Astrocyte (in vitro differentiated cells and primary cell): ENCODE data around the gene HOXD1. TPM values are rescaled to one million over a fixed set of nuclear protein-coding genes. Genes with fewer than 3 reads are reported as not detected.

Source experiments
- DNase-seq: peaks from one replicate; pipeline ENCODE4 v3.0.0-alpha.2; 2010; ENCODE audit warnings: low read depth
- FAIRE-seq: peaks from 2 replicates; lab custom pipeline; 2011; peaks lifted over from hg19 to GRCh38; lab: Jason Lieb, UNC
- H2AFZ ChIP-seq: 2 replicates; pipeline ENCODE4 v1.6.0; 2012; ENCODE audit warnings: low read depth, low read length, inconsistent platforms
- H3K27ac ChIP-seq: 2 replicates; pipeline ENCODE4 v1.5.1; 2011; ENCODE audit warnings: low read depth, low read length, inconsistent platforms
- H3K27me3 ChIP-seq: 2 replicates; pipeline ENCODE4 v1.6.0; 2011; ENCODE audit warnings: low read length, inconsistent platforms; ENCODE audit not compliant: insufficient read depth
- H3K36me3 ChIP-seq: 2 replicates; pipeline ENCODE4 v1.5.1; 2011; ENCODE audit warnings: low read length, inconsistent platforms; ENCODE audit not compliant: insufficient read depth
- H3K4me1 ChIP-seq: 2 replicates; pipeline ENCODE4 v1.5.1; 2011; ENCODE audit warnings: low read length, inconsistent platforms; ENCODE audit not compliant: insufficient read depth
- H3K4me2 ChIP-seq: 2 replicates; pipeline ENCODE4 v1.6.0; 2012; ENCODE audit warnings: low read length, inconsistent platforms
- H3K4me3 ChIP-seq: 2 replicates; pipeline ENCODE4 v1.5.1; 2011; ENCODE audit warnings: low read depth, mild to moderate bottlenecking, low read length, inconsistent platforms; ENCODE audit not compliant: insufficient read depth
- H3K79me2 ChIP-seq: 2 replicates; pipeline ENCODE4 v1.6.0; 2012; ENCODE audit warnings: mild to moderate bottlenecking, low read length, inconsistent platforms; ENCODE audit not compliant: insufficient read depth
- H3K9ac ChIP-seq: 2 replicates; pipeline ENCODE4 v1.6.0; 2012; ENCODE audit warnings: mild to moderate bottlenecking, low read length, inconsistent platforms
- H3K9me3 ChIP-seq: 2 replicates; pipeline ENCODE4 v1.5.1; 2012; ENCODE audit warnings: low read depth, mild to moderate bottlenecking, low read length, inconsistent platforms; ENCODE audit not compliant: insufficient read depth
- H4K20me1 ChIP-seq: 2 replicates; pipeline ENCODE4 v1.6.0; 2012; ENCODE audit warnings: low read length, inconsistent platforms; ENCODE audit not compliant: insufficient read depth
- H3K27ac Mint-ChIP-seq: one replicate; pipeline ENCODE4 v1.8.0; 2021; ENCODE audit warnings: mild to moderate bottlenecking, mixed read lengths; ENCODE audit not compliant: unreplicated experiment
- H3K27me3 Mint-ChIP-seq: one replicate; pipeline ENCODE4 v1.8.0; 2021; ENCODE audit warnings: low read depth, mixed read lengths; ENCODE audit not compliant: unreplicated experiment
- H3K36me3 Mint-ChIP-seq: one replicate; pipeline ENCODE4 v1.8.0; 2021; ENCODE audit warnings: low read depth, mixed read lengths; ENCODE audit not compliant: unreplicated experiment
- H3K4me1 Mint-ChIP-seq: one replicate; pipeline ENCODE4 v1.8.0; 2021; ENCODE audit warnings: low read depth, mixed read lengths; ENCODE audit not compliant: unreplicated experiment
- H3K4me3 Mint-ChIP-seq: one replicate; pipeline ENCODE4 v1.8.0; 2021; ENCODE audit warnings: mild to moderate bottlenecking, moderate library complexity, mixed read lengths; ENCODE audit not compliant: unreplicated experiment
- H3K9me3 Mint-ChIP-seq: one replicate; pipeline ENCODE4 v1.8.0; 2021; ENCODE audit warnings: mild to moderate bottlenecking, mixed read lengths; ENCODE audit not compliant: unreplicated experiment
- EZH2 ChIP-seq: IDR thresholded peaks from 2 replicates; pipeline ENCODE4 v1.6.1; 2012; ENCODE audit warnings: mild to moderate bottlenecking, low read length, inconsistent platforms; ENCODE audit not compliant: insufficient read depth
- total RNA-seq: library from RNA; stranded (reverse); gene quantifications from 2 replicates; pipeline ENCODE4 v1.2.1, GENCODE V29; 2021
- TF ChIP-seq, protein P1 (sequence below): IDR thresholded peaks from 2 replicates; pipeline ENCODE4 v1.5.1; 2011; ENCODE audit warnings: low read depth, mild to moderate bottlenecking, inconsistent platforms, low read length, moderate library complexity; ENCODE audit not compliant: insufficient read depth

HOXD1 gene
- total RNA-seq, 1 donor from 2014 or later = not detected

- DNase-seq = no peak
- Histone ChIP-seq H3K27ac (no peak overlapping the region), H3K79me2 (no peaks in the 10 kb centered on the region), H3K4me2 (no peak overlapping the region), H3K4me1 (peaks cover 12% of the 10 kb centered on the region), H3K9ac (no peak overlapping the region), H4K20me1 (no peaks in the 10 kb centered on the region), H3K9me3 (no peaks in the 10 kb centered on the region), H2AFZ (no peak overlapping the region), H3K36me3 (no peaks in the 10 kb centered on the region), H3K4me3 (no peak overlapping the region), H3K27me3 (peaks cover 47% of the 10 kb centered on the region)
- no peak for FAIRE-seq
- TF ChIP-seq, protein P1, sequence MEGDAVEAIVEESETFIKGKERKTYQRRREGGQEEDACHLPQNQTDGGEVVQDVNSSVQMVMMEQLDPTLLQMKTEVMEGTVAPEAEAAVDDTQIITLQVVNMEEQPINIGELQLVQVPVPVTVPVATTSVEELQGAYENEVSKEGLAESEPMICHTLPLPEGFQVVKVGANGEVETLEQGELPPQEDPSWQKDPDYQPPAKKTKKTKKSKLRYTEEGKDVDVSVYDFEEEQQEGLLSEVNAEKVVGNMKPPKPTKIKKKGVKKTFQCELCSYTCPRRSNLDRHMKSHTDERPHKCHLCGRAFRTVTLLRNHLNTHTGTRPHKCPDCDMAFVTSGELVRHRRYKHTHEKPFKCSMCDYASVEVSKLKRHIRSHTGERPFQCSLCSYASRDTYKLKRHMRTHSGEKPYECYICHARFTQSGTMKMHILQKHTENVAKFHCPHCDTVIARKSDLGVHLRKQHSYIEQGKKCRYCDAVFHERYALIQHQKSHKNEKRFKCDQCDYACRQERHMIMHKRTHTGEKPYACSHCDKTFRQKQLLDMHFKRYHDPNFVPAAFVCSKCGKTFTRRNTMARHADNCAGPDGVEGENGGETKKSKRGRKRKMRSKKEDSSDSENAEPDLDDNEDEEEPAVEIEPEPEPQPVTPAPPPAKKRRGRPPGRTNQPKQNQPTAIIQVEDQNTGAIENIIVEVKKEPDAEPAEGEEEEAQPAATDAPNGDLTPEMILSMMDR = no peak
- TF ChIP-seq EZH2 = no peak
- H3K36me3 Mint-ChIP-seq = no peaks in the 10 kb centered on the region
- H3K27me3 Mint-ChIP-seq = peaks cover 85% of the 10 kb centered on the region
- H3K9me3 Mint-ChIP-seq = peaks cover 12% of the 10 kb centered on the region
- H3K27ac Mint-ChIP-seq = no peak overlapping the region
- H3K4me3 Mint-ChIP-seq = no peak overlapping the region
- H3K4me1 Mint-ChIP-seq = no peaks in the 10 kb centered on the region
Measured at GRCh38 chr2:176184749-176185148, 3.7 kb upstream of the HOXD1 start.

GRCh38 chr2:176186024-176186423 is 2.4 kb upstream of the HOXD1 start:
- H2AFZ ChIP-seq = no peak overlapping the region
- H3K4me3 ChIP-seq = no peak overlapping the region
- H3K9ac ChIP-seq = no peak overlapping the region
- H3K4me1 Mint-ChIP-seq = no peaks in the 10 kb centered on the region
- no peaks in the 10 kb centered on the region for H3K79me2 ChIP-seq
- FAIRE-seq (no peak), DNase-seq (no peak)
- H3K4me1 ChIP-seq = peaks cover 12% of the 10 kb centered on the region
- H3K36me3 ChIP-seq = no peaks in the 10 kb centered on the region
- H3K4me2 ChIP-seq = no peak overlapping the region
- H3K9me3 ChIP-seq = no peaks in the 10 kb centered on the region
- H3K27me3 ChIP-seq = peaks cover 46% of the 10 kb centered on the region
- H3K27ac Mint-ChIP-seq = no peak overlapping the region
- peaks cover 9% of the 10 kb centered on the region for H3K9me3 Mint-ChIP-seq
- H3K27ac ChIP-seq = no peak overlapping the region
- peaks cover 84% of the 10 kb centered on the region for H3K27me3 Mint-ChIP-seq
- H3K36me3 Mint-ChIP-seq = no peaks in the 10 kb centered on the region
- H4K20me1 ChIP-seq = no peaks in the 10 kb centered on the region
- H3K4me3 Mint-ChIP-seq = no peak overlapping the region
- TF ChIP-seq, protein P1 = no peak
- TF ChIP-seq EZH2 = no peak

- peak overlapping the region; percentile 42 for H3K27ac Mint-ChIP-seq
- Histone ChIP-seq H2AFZ (peak overlapping the region; percentile 78), H3K9me3 (no peaks in the 10 kb centered on the region), H3K36me3 (no peaks in the 10 kb centered on the region), H3K4me2 (peak overlapping the region; percentile 86), H3K4me1 (peaks cover 12% of the 10 kb centered on the region), H4K20me1 (no peaks in the 10 kb centered on the region), H3K4me3 (peak overlapping the region; percentile 58), H3K79me2 (no peaks in the 10 kb centered on the region), H3K27me3 (peaks cover 58% of the 10 kb centered on the region), H3K27ac (no peak overlapping the region), H3K9ac (peak overlapping the region; percentile 48)
- no peaks in the 10 kb centered on the region for H3K4me1 Mint-ChIP-seq
- peak overlapping the region; percentile 37 for H3K4me3 Mint-ChIP-seq
- peaks cover 9% of the 10 kb centered on the region for H3K9me3 Mint-ChIP-seq
- peaks cover 84% of the 10 kb centered on the region for H3K27me3 Mint-ChIP-seq
- TF ChIP-seq, protein P1 = no peak
- peak; percentile 54 for TF ChIP-seq EZH2
- FAIRE-seq = no peak
- no peak for DNase-seq
- no peaks in the 10 kb centered on the region for H3K36me3 Mint-ChIP-seq
Measured at GRCh38 chr2:176187200-176187898, 1.1 kb upstream of the HOXD1 start.
